Breast epithelium (tissue), 4 donors: ENCODE measurements around the gene ITPRIP. TPM values are rescaled to one million over a fixed set of nuclear protein-coding genes. Genes with fewer than 3 reads are reported as not detected.

Source experiments
- DNase-seq, 2 donors: peaks; one replicate each; pipeline ENCODE4 v3.0.0-alpha.2; 2019; ENCODE audit warnings: low spot score in 2 of 2
- H3K27ac ChIP-seq, 2 donors: fragments of 200-600 bp; sonication (generic) in 1 of 2; one replicate each; pipeline ENCODE4 v1.5.1; 2016 to 2019; ENCODE audit warnings: mild to moderate bottlenecking in 1 of 2
- H3K27me3 ChIP-seq, 2 donors: fragments of 200-600 bp; sonication (generic) in 1 of 2; one replicate each; pipeline versions ENCODE4 v1.5.1 to v1.6.0; 2017 to 2019; ENCODE audit warnings: control low read depth in 1 of 2, mild to moderate bottlenecking in 1 of 2
- H3K36me3 ChIP-seq: fragments of 200-600 bp; one replicate; pipeline ENCODE4 v1.5.1; 2019
- H3K4me1 ChIP-seq, 2 donors: fragments of 200-600 bp; sonication (generic); one replicate each; pipeline ENCODE4 v1.5.1; 2016 to 2019; ENCODE audit warnings: control low read depth in 1 of 2
- H3K4me3 ChIP-seq, 3 donors: fragments of 200-600 bp; sonication (generic); 1 replicate in 2 of 3; 2 replicates in 1 of 3; pipeline ENCODE4 v1.5.1; 2016 to 2019; ENCODE audit warnings: mild to moderate bottlenecking in 3 of 3, moderate library complexity in 2 of 3
- H3K9me3 ChIP-seq, 2 donors: fragments of 200-600 bp; sonication (generic) in 1 of 2; one replicate each; pipeline ENCODE4 v1.5.1; 2016 to 2019; ENCODE audit warnings: control low read depth in 1 of 2
- POLR2A ChIP-seq: fragments of 450-650 bp; IDR thresholded peaks from one replicate; pipeline ENCODE4 v1.6.1; 2016; ENCODE audit warnings: antibody characterized with exemption, mild to moderate bottlenecking, moderate library complexity
- POLR2AphosphoS5 ChIP-seq, 3 donors: sonication (generic); formaldehyde crosslinking; IDR thresholded peaks; one replicate each; pipeline ENCODE4 v1.6.1; 2017; ENCODE audit warnings: antibody characterized with exemption in 3 of 3
- intact Hi-C: fragments of 100-400 bp; cut with DNase I; formaldehyde crosslinking; loops from one replicate; pipeline ENCODE4 v1.15.1; 2023; ENCODE audit warnings: low total_unique reads
- total RNA-seq, 3 donors: library from RNA; depleted of rRNA; stranded (reverse); fragments of >200 nt; gene quantifications; one replicate each; pipeline ENCODE4 v1.1.0, GENCODE V29; 2016
- TF ChIP-seq, protein P1 (sequence below), 3 donors: fragments of 450-650 bp; IDR thresholded peaks; one replicate each; pipeline ENCODE4 v1.5.1; 2016 to 2017; ENCODE audit warnings: antibody characterized with exemption in 3 of 3, mild to moderate bottlenecking in 3 of 3, moderate library complexity in 3 of 3

The ITPRIP gene
- total RNA-seq, 3 donors from 2014 or later = 12.0 to 35.4 (median 20.9) TPM

DNA sequence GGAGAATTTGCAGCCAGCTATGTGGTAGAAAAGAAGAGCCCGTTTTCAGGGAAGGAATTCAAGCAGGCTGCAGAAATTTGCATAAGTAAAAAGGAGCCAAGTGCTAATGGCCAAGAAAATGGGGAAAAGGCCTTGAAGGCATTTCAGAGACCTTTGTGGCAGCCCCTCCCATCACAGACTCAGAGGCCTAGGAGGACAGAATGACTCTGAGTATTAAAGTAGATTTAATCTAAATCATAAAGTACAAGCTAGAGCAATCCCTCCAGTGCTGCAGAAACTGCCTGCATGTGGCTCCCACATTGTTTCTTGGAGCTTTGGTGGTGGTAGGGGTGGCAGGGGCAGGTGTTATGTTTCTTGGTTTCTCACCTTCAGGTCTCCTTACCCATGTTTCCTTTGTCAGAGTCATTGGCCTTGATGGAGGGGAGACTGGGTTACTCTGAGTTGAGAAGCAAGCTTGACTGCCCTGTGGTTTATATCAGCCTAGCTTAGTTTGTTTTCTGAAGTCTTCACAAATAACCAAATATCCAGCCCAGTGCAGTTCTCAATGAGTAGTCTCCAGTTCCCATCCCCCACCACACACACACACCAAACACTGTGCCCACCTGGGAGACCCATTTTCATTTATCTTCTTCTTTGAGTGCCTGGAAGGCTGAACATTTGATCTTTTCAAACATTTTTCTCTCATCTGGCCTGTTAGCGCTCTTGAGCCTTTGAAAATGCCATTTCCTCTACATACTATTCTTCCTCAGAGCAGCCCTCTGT is 34.5 kb downstream of the ITPRIP start:
- no peaks in the 10 kb centered on the region for H3K9me3 ChIP-seq
- DNase-seq = no peak
- TF ChIP-seq POLR2AphosphoS5 (IDR thresholded peaks at IDR 0.05) (no peak), POLR2A (no peak)
- TF ChIP-seq, protein P1, sequence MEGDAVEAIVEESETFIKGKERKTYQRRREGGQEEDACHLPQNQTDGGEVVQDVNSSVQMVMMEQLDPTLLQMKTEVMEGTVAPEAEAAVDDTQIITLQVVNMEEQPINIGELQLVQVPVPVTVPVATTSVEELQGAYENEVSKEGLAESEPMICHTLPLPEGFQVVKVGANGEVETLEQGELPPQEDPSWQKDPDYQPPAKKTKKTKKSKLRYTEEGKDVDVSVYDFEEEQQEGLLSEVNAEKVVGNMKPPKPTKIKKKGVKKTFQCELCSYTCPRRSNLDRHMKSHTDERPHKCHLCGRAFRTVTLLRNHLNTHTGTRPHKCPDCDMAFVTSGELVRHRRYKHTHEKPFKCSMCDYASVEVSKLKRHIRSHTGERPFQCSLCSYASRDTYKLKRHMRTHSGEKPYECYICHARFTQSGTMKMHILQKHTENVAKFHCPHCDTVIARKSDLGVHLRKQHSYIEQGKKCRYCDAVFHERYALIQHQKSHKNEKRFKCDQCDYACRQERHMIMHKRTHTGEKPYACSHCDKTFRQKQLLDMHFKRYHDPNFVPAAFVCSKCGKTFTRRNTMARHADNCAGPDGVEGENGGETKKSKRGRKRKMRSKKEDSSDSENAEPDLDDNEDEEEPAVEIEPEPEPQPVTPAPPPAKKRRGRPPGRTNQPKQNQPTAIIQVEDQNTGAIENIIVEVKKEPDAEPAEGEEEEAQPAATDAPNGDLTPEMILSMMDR (IDR thresholded peaks at IDR 0.05) = no peak
- intact Hi-C loops = no loop called here
- H3K4me3 ChIP-seq = no peak overlapping the region
- H3K27ac ChIP-seq = no peak overlapping the region
- H3K36me3 ChIP-seq = no peaks in the 10 kb centered on the region
- H3K27me3 ChIP-seq = no peaks in the 10 kb centered on the region
- H3K4me1 ChIP-seq = peaks cover 7 to 9% of the 10 kb centered on the region in 2 donors

- no peak for DNase-seq
- intact Hi-C loops = no loop called here
- Histone ChIP-seq H3K4me3 (no peak overlapping the region), H3K9me3 (no peaks in the 10 kb centered on the region), H3K27ac (no peak overlapping the region), H3K4me1 (peaks cover 7 to 9% of the 10 kb centered on the region in 2 donors), H3K27me3 (no peaks in the 10 kb centered on the region), H3K36me3 (no peaks in the 10 kb centered on the region)
- no peak for TF ChIP-seq POLR2A
- no peak for TF ChIP-seq POLR2AphosphoS5 (IDR thresholded peaks at IDR 0.05)
- TF ChIP-seq, protein P1 (IDR thresholded peaks at IDR 0.05) = no peak
Measured at GRCh38 chr10:104301907-104302690, 36.2 kb downstream of the ITPRIP start.

GRCh38 chr10:104300736-104301292 is 37.5 kb downstream of the ITPRIP start:
- H3K27me3 ChIP-seq = no peaks in the 10 kb centered on the region
- peak overlapping the region; percentile 83 to 94 for H3K27ac ChIP-seq
- H3K4me1 ChIP-seq = peaks cover 7 to 9% of the 10 kb centered on the region in 2 donors
- H3K9me3 ChIP-seq = no peaks in the 10 kb centered on the region
- intact Hi-C loops = no loop called here
- TF ChIP-seq POLR2AphosphoS5 (IDR thresholded peaks at IDR 0.05) (peak in 1 of 3 donors; percentile 65), POLR2A (no peak)
- TF ChIP-seq, protein P1 (IDR thresholded peaks at IDR 0.05) = no peak
- H3K36me3 ChIP-seq = no peaks in the 10 kb centered on the region
- DNase-seq = peak in 1 of 2 donors; percentile 89
- peak overlapping the region in 1 of 3 donors; percentile 32 for H3K4me3 ChIP-seq

- Histone ChIP-seq H3K36me3 (no peaks in the 10 kb centered on the region), H3K27me3 (no peaks in the 10 kb centered on the region), H3K4me3 (peak overlapping the region in 1 of 3 donors; percentile 32), H3K4me1 (peaks cover 7 to 9% of the 10 kb centered on the region in 2 donors), H3K27ac (peak overlapping the region; percentile 83 to 94), H3K9me3 (no peaks in the 10 kb centered on the region)
- peak in 1 of 2 donors; percentile 74 for DNase-seq
- TF ChIP-seq, protein P1 (IDR thresholded peaks at IDR 0.05) = no peak
- TF ChIP-seq POLR2A = no peak
- TF ChIP-seq POLR2AphosphoS5 (IDR thresholded peaks at IDR 0.05) = peak in 1 of 3 donors; percentile 25
- intact Hi-C loops = no loop called here
Measured at GRCh38 chr10:104300002-104300735, 38.1 kb downstream of the ITPRIP start.
